Esophagus mucosa (tissue), 1 donor: ENCODE measurements around the gene ULBP1. TPM values are rescaled to one million over a fixed set of nuclear protein-coding genes. Genes with fewer than 3 reads are reported as not detected.
"Not testable (repeated sequence)": the region's sequence is repeated elsewhere in the genome, so short reads cannot be mapped to it uniquely, and the experiment has no call there.

Experiments
- ATAC-seq: fragments of 200-7000 bp; cut with Tn5 transposase; one replicate; pipeline ENCODE4 v1.9.1; 2020
- total RNA-seq: library from RNA; stranded (reverse); gene quantifications from one replicate; pipeline ENCODE4 v1.2.4, GENCODE V29; 2023
- donor health status: DM: yes; HTN: yes; CAD: no.

Gene ULBP1
- total RNA-seq = 1.2 TPM

DNA sequence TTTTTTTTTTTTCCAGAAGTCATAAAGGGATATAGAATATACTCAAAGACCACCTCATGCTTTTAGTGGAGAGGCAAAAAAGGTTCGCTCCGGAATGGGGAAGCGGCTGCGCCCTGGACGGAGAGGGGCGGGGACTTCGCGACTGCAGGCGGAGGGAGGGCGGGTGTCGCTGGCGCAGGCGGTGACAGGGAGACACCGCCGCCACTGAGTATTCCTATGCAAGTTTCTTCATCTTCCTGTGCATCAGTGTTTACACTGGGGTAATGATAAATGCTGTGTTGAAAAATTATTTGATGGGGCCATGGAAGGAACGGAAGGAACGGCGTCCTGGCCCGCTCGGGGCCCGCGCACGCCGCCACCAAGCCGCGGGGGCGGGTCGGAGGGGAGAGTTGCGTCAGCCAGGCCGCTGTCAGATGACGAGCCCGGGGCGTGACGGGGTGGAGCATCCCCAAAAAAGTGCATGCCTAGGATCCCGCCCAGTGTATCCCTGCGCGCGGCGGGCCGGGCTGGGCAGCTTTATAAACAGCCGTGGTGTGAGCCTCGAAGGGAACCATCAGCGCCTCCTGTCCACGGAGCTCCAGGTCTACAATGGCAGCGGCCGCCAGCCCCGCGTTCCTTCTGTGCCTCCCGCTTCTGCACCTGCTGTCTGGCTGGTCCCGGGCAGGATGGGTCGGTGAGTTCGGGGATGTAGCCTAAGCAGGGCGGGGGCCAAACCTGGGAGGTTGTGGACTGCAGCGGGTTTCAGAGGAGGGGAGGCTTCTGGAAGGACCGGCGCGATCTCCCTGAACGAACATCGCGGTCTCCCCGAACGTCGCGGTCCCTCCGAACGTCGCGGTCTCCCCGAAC is at the start of gene ULBP1:
TSS of gene ULBP1 (plus strand) at position 482 of the 846 bp plus-strand sequence. CDS start at position 589, 107 bp downstream.
- peak; percentile 95 for ATAC-seq

GRCh38 chr6:149915970-149916865 is 47.5 kb upstream of the ULBP1 start:
- no peak for ATAC-seq

DNA sequence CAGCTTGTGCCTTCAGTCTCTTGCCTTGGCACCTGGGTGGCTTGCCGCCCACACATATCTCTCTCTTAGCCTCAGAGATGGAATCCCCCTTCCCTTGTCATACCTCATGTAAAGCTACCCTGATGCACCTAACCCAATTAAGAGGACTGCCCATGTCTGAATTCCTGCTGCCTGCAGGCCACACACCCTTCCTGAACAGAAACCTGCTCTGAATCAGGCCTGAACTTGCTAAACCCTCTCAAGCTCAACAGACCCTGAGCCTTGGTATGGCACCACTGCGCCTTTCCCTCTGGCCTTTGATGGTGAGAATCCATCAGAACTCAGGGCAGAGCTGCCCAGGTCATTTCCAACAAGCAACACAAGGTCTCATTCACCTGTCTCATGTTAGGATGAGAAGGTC is 46.1 kb upstream of the ULBP1 start:
- ATAC-seq = peak; percentile 39

- ATAC-seq = no peak
Observed at GRCh38 chr6:149918151-149918905, 45.4 kb upstream of the ULBP1 start.

GRCh38 chr6:149919126-149919833 is 44.5 kb upstream of the ULBP1 start:
- not testable (repeated sequence) for ATAC-seq

DNA sequence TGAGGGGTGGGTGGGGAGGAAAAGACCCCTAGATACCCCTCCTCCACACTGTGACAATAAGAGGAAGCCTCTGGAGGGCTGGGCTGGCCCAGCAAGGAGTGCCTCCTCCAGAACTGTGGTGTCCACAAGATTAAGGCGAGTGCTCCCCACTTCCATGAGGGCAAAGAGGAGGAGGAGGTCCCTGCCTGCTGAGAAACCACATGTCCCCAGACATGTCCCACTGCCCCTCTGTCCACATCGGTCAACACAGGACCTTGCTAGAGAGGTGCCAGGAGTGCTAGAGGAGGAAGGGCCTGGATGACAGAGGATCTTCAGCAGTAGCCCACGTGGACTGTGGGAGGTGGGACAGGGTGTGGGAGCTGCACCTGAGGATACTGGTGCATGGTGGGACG is 43.9 kb upstream of the ULBP1 start:
- ATAC-seq = no peak

GRCh38 chr6:149921361-149921760 is 42.4 kb upstream of the ULBP1 start:
- no peak for ATAC-seq

DNA sequence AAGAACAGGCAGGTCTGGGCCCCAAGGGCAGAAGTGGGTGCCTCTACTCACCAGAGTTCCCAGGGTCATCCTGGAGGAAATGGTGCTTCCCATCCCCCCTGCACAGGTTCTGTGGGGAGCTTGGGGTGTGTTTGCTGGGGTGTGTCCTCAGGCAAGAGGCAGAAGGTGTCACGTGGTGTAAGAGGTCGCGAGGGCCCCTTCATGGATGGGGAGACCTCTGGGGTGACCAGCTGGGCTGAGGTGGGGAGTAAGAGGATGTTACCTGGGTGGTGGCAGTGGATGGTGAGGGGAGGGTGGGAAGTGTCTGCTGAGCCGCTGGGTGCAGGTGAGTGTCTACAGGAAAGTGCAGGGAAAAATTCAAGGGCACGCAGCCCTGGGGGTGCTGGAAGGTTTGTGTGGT is 41.7 kb upstream of the ULBP1 start:
- not testable (repeated sequence) for ATAC-seq

GRCh38 chr6:149922642-149923326 is 41.0 kb upstream of the ULBP1 start, which contains the start of gene RAET1G:
Gene RAET1G (minus strand): TSS chr6:149923121. CDS start chr6:149923010, 111 bp downstream.
- ATAC-seq = peak; percentile 93

DNA sequence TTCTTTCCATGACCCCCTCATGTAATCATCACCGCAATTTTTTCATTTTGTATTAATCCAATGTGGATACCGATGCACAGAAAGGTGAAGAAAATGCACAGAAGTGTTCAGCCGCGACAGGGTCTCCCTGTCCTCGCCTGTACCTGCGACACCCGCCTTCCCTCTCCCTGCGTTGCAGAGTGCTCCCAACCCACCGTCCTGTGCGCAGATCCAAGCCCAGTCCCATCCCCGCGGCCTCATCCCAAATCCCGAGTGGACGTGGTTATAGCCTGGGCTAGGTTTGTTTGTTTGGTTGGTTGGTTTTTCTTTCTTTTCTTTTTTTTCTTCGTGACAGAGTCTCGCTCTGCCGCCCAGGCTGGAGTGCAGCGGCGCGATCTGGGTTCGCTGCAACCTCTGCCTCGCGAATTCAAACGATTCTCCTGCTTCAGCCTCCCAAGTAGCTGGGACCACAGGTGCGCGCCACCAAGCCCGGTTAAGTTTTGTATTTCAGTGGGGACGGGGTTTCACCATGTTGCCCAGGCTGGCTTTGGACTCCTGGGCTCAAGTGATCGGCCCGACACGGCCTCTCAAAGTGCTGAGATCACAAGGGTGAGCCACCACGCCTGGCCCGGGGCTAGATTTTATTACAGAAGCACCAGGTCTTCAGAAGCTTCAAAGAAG is 40.3 kb upstream of the ULBP1 start:
- ATAC-seq = no peak

GRCh38 chr6:149924206-149924932 is 39.4 kb upstream of the ULBP1 start:
- no peak for ATAC-seq

DNA sequence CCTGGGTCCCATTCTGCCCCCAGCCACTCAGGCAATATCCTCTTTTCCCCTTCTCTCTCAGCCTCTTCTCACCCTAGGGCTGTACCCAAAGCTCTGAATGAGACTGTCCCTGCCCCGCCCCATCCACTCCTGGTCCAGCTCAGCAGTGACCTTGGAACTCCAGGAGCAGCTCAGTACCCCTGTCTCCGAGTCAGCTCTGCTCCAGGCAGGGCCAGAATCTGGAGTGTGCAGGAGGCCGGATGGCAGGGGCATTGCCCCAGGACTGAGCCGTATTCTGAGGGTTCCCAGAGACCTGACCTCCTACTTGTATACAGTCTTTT is 38.9 kb upstream of the ULBP1 start:
- ATAC-seq = no peak

- peak; percentile 29 for ATAC-seq
Observed at GRCh38 chr6:149925253-149925973, 38.3 kb upstream of the ULBP1 start.

GRCh38 chr6:149925974-149926777 is 37.6 kb upstream of the ULBP1 start:
- peak; percentile 89 for ATAC-seq

- not testable (repeated sequence) for ATAC-seq
Observed at GRCh38 chr6:149927025-149927424, 36.7 kb upstream of the ULBP1 start.

- no peak for ATAC-seq
Observed at GRCh38 chr6:149929422-149929821, 34.3 kb upstream of the ULBP1 start.

GRCh38 chr6:149931501-149931900 is 32.2 kb upstream of the ULBP1 start:
- no peak for ATAC-seq

- ATAC-seq = no peak
Observed at GRCh38 chr6:149933036-149933435, 30.7 kb upstream of the ULBP1 start.

GRCh38 chr6:149933461-149933860 is 30.3 kb upstream of the ULBP1 start:
- ATAC-seq = no peak
